ENCODE measurements around the gene GCC1.

The GCC1 gene

GRCh38 chr7:127584648-127585043, 750 bp downstream of the GCC1 start:
- peak overlapping the region; percentile 95 for H3K4me3 ChIP-seq (ENCODE audit: low read depth, low read length)
- TF ChIP-seq, protein P1, sequence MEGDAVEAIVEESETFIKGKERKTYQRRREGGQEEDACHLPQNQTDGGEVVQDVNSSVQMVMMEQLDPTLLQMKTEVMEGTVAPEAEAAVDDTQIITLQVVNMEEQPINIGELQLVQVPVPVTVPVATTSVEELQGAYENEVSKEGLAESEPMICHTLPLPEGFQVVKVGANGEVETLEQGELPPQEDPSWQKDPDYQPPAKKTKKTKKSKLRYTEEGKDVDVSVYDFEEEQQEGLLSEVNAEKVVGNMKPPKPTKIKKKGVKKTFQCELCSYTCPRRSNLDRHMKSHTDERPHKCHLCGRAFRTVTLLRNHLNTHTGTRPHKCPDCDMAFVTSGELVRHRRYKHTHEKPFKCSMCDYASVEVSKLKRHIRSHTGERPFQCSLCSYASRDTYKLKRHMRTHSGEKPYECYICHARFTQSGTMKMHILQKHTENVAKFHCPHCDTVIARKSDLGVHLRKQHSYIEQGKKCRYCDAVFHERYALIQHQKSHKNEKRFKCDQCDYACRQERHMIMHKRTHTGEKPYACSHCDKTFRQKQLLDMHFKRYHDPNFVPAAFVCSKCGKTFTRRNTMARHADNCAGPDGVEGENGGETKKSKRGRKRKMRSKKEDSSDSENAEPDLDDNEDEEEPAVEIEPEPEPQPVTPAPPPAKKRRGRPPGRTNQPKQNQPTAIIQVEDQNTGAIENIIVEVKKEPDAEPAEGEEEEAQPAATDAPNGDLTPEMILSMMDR (conservative IDR thresholded peaks at IDR 0.05; ENCODE audit: low read depth, low read length) = no peak
- DNase-seq (ENCODE audit: low read depth) = no peak

GRCh38 chr7:127582361-127582760, 3.0 kb downstream of the GCC1 start:
- H3K4me3 ChIP-seq (ENCODE audit: low read depth, low read length) = peak overlapping the region; percentile 25
- peak; percentile 91 for DNase-seq (ENCODE audit: low read depth)
- TF ChIP-seq, protein P1 (conservative IDR thresholded peaks at IDR 0.05; ENCODE audit: low read depth, low read length) = peak; percentile 44

GRCh38 chr7:127581716-127582115, 3.7 kb downstream of the GCC1 start:
- DNase-seq (ENCODE audit: low read depth) = no peak
- TF ChIP-seq, protein P1 (conservative IDR thresholded peaks at IDR 0.05; ENCODE audit: low read depth, low read length) = no peak
- no peak overlapping the region for H3K4me3 ChIP-seq (ENCODE audit: low read depth, low read length)

GRCh38 chr7:127580612-127581011, 4.8 kb downstream of the GCC1 start:
- H3K4me3 ChIP-seq (ENCODE audit: low read depth, low read length) = no peak overlapping the region
- DNase-seq (ENCODE audit: low read depth) = no peak
- TF ChIP-seq, protein P1 (conservative IDR thresholded peaks at IDR 0.05; ENCODE audit: low read depth, low read length) = no peak

GRCh38 chr7:127578711-127579275, 6.6 kb downstream of the GCC1 start:
- no peak for DNase-seq (ENCODE audit: low read depth)
- no peak overlapping the region for H3K4me3 ChIP-seq (ENCODE audit: low read depth, low read length)

GRCh38 chr7:127578036-127578684, 7.2 kb downstream of the GCC1 start:
- TF ChIP-seq, protein P1 (conservative IDR thresholded peaks at IDR 0.05; ENCODE audit: low read depth, low read length) = peak; percentile 51
- H3K4me3 ChIP-seq (ENCODE audit: low read depth, low read length) = no peak overlapping the region
- peak; percentile 33 for DNase-seq (ENCODE audit: low read depth)

More at GRCh38 chr7:127578711-127579275, 6.6 kb downstream of the GCC1 start:
- TF ChIP-seq, protein P1 (conservative IDR thresholded peaks at IDR 0.05; ENCODE audit: low read depth, low read length) = no peak
